Uterus (tissue), 4 donors: ENCODE measurements around the gene INSC. TPM values are rescaled to one million over a fixed set of nuclear protein-coding genes. Genes with fewer than 3 reads are reported as not detected.

Experiments used
- DNase-seq, 2 donors: peaks; one replicate each; pipeline ENCODE4 v3.0.0-alpha.2; 2019 to 2020
- H3K27ac ChIP-seq, 2 donors: fragments of 200-600 bp; sonication (generic); 1 replicate in 1 of 2; 2 replicates in 1 of 2; pipeline ENCODE4 v1.5.1; 2016 to 2018
- H3K27me3 ChIP-seq, 2 donors: fragments of 200-600 bp; sonication (generic); one replicate each; pipeline ENCODE4 v1.5.1; 2018 to 2019; ENCODE audit warnings: control low read depth in 1 of 2
- H3K36me3 ChIP-seq, 2 donors: fragments of 200-600 bp; sonication (generic); one replicate each; pipeline ENCODE4 v1.5.1; 2019; ENCODE audit warnings: control low read depth in 1 of 2
- H3K4me1 ChIP-seq, 2 donors: fragments of 200-600 bp; sonication (generic); one replicate each; pipeline ENCODE4 v1.5.1; 2018 to 2019; ENCODE audit warnings: control low read depth in 1 of 2
- H3K4me3 ChIP-seq, 2 donors: fragments of 200-600 bp; sonication (generic); 1 replicate in 1 of 2; 2 replicates in 1 of 2; pipeline ENCODE4 v1.5.1; 2018 to 2019; ENCODE audit warnings: mild to moderate bottlenecking in 1 of 2
- H3K9me3 ChIP-seq, 2 donors: fragments of 200-600 bp; sonication (generic); one replicate each; pipeline ENCODE4 v1.5.1; 2019; ENCODE audit warnings: control low read depth in 1 of 2
- CTCF ChIP-seq, 4 experiments: fragments of 200-600 bp in 2 of 4; fragments of 450-650 bp in 2 of 4; sonication (generic) in 2 of 4; IDR thresholded peaks; one replicate each; pipeline ENCODE4 v1.5.1; 2016 to 2019; ENCODE audit warnings: antibody characterized with exemption in 4 of 4, mild to moderate bottlenecking in 2 of 4, moderate library complexity in 1 of 4
- POLR2A ChIP-seq, 2 donors: fragments of 450-650 bp; IDR thresholded peaks; one replicate each; pipeline ENCODE4 v1.6.1; 2016; ENCODE audit warnings: antibody characterized with exemption in 2 of 2, mild to moderate bottlenecking in 1 of 2, moderate library complexity in 1 of 2
- intact Hi-C: fragments of 100-400 bp; cut with DNase I; formaldehyde crosslinking; loops from one replicate; pipeline ENCODE4 v1.15.1; 2023; ENCODE audit warnings: low total_unique reads
- total RNA-seq, 4 donors: library from RNA; depleted of rRNA in 3 of 4; stranded (reverse); fragments of >200 nt in 3 of 4; gene quantifications; one replicate each; pipeline versions ENCODE4 v1.1.0 to v1.2.4, GENCODE V29; 2014 to 2023
- donor health status: DM: yes; HTN: yes; CAD: no.

The INSC gene
- total RNA-seq, 4 donors from 2014 or later: 0.24 to 2.6 TPM; not detected in 2

GRCh38 chr11:15217416-15217815, 102.7 kb downstream of the INSC start:
- Histone ChIP-seq H3K4me1 (no peaks in the 10 kb centered on the region), H3K9me3 (no peaks in the 10 kb centered on the region), H3K27me3 (no peaks in the 10 kb centered on the region), H3K36me3 (no peaks in the 10 kb centered on the region), H3K27ac (no peak overlapping the region), H3K4me3 (no peak overlapping the region)
- no peak for DNase-seq
- TF ChIP-seq CTCF (IDR thresholded peaks at IDR 0.05): no peak
- TF ChIP-seq POLR2A (IDR thresholded peaks at IDR 0.05): no peak
- intact Hi-C loops: no loop called here

- intact Hi-C loops: no loop called here
- Histone ChIP-seq H3K27ac (no peak overlapping the region), H3K4me1 (no peaks in the 10 kb centered on the region), H3K36me3 (no peaks in the 10 kb centered on the region), H3K9me3 (no peaks in the 10 kb centered on the region), H3K4me3 (no peak overlapping the region), H3K27me3 (no peaks in the 10 kb centered on the region)
- no peak for DNase-seq
- TF ChIP-seq CTCF (IDR thresholded peaks at IDR 0.05) (no peak), POLR2A (IDR thresholded peaks at IDR 0.05) (no peak)
Observed at GRCh38 chr11:15222777-15223176, 108.1 kb downstream of the INSC start.

- no peak for DNase-seq
- no peak overlapping the region for H3K27ac ChIP-seq
- H3K4me3 ChIP-seq: no peak overlapping the region
- TF ChIP-seq POLR2A (IDR thresholded peaks at IDR 0.05) (no peak), CTCF (IDR thresholded peaks at IDR 0.05) (no peak)
- H3K36me3 ChIP-seq: no peaks in the 10 kb centered on the region
- no peaks in the 10 kb centered on the region for H3K4me1 ChIP-seq
- H3K27me3 ChIP-seq: no peaks in the 10 kb centered on the region
- H3K9me3 ChIP-seq: no peaks in the 10 kb centered on the region
- intact Hi-C loops: no loop called here
Observed at GRCh38 chr11:15223318-15223717, 108.6 kb downstream of the INSC start.

- Histone ChIP-seq H3K27ac (no peak overlapping the region), H3K4me3 (no peak overlapping the region), H3K9me3 (no peaks in the 10 kb centered on the region), H3K27me3 (no peaks in the 10 kb centered on the region), H3K36me3 (no peaks in the 10 kb centered on the region), H3K4me1 (no peaks in the 10 kb centered on the region)
- no peak for DNase-seq
- intact Hi-C loops: no loop called here
- no peak for TF ChIP-seq CTCF (IDR thresholded peaks at IDR 0.05)
- no peak for TF ChIP-seq POLR2A (IDR thresholded peaks at IDR 0.05)
Observed at GRCh38 chr11:15224466-15224865, 109.7 kb downstream of the INSC start.

GRCh38 chr11:15227011-15227410, 112.3 kb downstream of the INSC start:
- no peaks in the 10 kb centered on the region for H3K9me3 ChIP-seq
- intact Hi-C loops: no loop called here
- DNase-seq: no peak
- H3K36me3 ChIP-seq: no peaks in the 10 kb centered on the region
- no peaks in the 10 kb centered on the region for H3K27me3 ChIP-seq
- TF ChIP-seq CTCF (IDR thresholded peaks at IDR 0.05) (no peak), POLR2A (IDR thresholded peaks at IDR 0.05) (no peak)
- no peak overlapping the region for H3K4me3 ChIP-seq
- H3K27ac ChIP-seq: no peak overlapping the region
- no peaks in the 10 kb centered on the region for H3K4me1 ChIP-seq
